ENCODE data around the gene PHC3. TPM values are rescaled to one million over a fixed set of nuclear protein-coding genes. Genes with fewer than 3 reads are reported as not detected.

Gene PHC3
- total and polyA plus RNA-seq, 2 of the 13 experiments (the other 11 are each of a cell fraction or from before 2014, with no cell fraction given) = 24.1 to 49.0 TPM

DNA sequence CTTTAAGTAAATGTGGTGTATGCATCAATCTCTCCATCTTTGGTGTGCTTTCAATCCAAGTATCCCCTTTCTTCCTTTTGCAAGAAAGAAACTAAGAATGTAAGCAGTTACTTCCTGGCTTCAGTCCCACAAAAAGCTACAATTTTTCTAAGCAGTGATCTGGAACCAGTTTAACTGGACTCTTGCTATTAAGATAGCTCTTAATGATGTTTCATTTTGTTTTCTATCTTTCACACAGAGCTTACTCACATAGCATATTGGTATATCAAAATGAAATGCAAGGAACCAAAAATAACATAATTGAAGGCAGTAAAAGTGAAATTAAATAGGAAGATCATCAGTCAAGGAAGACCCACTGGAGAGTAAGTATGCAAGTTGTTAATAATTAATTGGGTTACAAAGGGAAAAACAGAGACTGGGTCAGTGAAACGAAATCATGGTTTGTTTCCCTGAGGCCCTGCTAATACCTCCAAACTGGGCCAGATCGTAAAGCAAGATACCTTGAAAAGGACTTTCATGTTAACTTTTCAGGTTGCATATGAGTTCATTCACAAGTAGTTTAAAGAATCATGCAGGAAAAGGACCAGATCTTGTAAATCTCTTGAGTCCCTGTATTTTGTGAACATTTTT, 101.9 kb downstream of the PHC3 start (continued):
- TF ChIP-seq, protein P1, sequence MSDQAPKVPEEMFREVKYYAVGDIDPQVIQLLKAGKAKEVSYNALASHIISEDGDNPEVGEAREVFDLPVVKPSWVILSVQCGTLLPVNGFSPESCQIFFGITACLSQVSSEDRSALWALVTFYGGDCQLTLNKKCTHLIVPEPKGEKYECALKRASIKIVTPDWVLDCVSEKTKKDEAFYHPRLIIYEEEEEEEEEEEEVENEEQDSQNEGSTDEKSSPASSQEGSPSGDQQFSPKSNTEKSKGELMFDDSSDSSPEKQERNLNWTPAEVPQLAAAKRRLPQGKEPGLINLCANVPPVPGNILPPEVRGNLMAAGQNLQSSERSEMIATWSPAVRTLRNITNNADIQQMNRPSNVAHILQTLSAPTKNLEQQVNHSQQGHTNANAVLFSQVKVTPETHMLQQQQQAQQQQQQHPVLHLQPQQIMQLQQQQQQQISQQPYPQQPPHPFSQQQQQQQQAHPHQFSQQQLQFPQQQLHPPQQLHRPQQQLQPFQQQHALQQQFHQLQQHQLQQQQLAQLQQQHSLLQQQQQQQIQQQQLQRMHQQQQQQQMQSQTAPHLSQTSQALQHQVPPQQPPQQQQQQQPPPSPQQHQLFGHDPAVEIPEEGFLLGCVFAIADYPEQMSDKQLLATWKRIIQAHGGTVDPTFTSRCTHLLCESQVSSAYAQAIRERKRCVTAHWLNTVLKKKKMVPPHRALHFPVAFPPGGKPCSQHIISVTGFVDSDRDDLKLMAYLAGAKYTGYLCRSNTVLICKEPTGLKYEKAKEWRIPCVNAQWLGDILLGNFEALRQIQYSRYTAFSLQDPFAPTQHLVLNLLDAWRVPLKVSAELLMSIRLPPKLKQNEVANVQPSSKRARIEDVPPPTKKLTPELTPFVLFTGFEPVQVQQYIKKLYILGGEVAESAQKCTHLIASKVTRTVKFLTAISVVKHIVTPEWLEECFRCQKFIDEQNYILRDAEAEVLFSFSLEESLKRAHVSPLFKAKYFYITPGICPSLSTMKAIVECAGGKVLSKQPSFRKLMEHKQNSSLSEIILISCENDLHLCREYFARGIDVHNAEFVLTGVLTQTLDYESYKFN (CRISPR knock-in tag; conservative IDR thresholded peaks at IDR 0.05) = peak; percentile 61
- TF ChIP-seq TBL1XR1 (IDR thresholded peaks at IDR 0.05; ENCODE audit: borderline replicate concordance, low read length, partially characterized antibody) (no peak), NFIC (IDR thresholded peaks at IDR 0.05; ENCODE audit: low read length) (no peak), SKIL (CRISPR knock-in tag; IDR thresholded peaks at IDR 0.05; ENCODE audit: borderline replicate concordance) (no peak), DR1 (CRISPR knock-in tag; IDR thresholded peaks at IDR 0.05) (no peak), MIXL1 (CRISPR knock-in tag; IDR thresholded peaks at IDR 0.05) (0 out of 2 replicates have a peak, but pooled peaks have one; percentile 64), HNRNPUL1 (IDR thresholded peaks at IDR 0.05; ENCODE audit: low read depth, low read length) (peak; percentile 92), KLF12 (CRISPR knock-in tag; IDR thresholded peaks at IDR 0.05; ENCODE audit: borderline replicate concordance) (no peak), PRPF4 (IDR thresholded peaks at IDR 0.05; ENCODE audit: low read depth, low read length, poor library complexity, severe bottlenecking) (no peak), XRCC5 (optimal IDR thresholded peaks at IDR 0.05; ENCODE audit: low read length) (no peak), ZFP36 (IDR thresholded peaks at IDR 0.05; ENCODE audit: borderline replicate concordance, low read depth, low read length, partially characterized antibody) (no peak), CBFB (CRISPR knock-in tag; IDR thresholded peaks at IDR 0.05) (no peak), ARID5B (CRISPR knock-in tag; IDR thresholded peaks at IDR 0.05) (0 out of 2 replicates have a peak, but pooled peaks have one; percentile 34), PCBP2 (optimal IDR thresholded peaks at IDR 0.05; ENCODE audit: low read depth, low read length, poor library complexity, severe bottlenecking) (no peak), ZBTB38 (CRISPR knock-in tag; IDR thresholded peaks at IDR 0.05) (no peak), CSRNP1 (CRISPR knock-in tag; IDR thresholded peaks at IDR 0.05) (no peak), KDM2A (CRISPR knock-in tag; IDR thresholded peaks at IDR 0.05; ENCODE audit: borderline replicate concordance, low read depth) (no peak)
